T-helper 9 cell (primary cell): ENCODE results near the gene CDK9.
A peak's percentile ranks its signal among the peaks of the same experiment; 100 is the strongest.

Source experiments
- DNase-seq: peaks from one replicate; pipeline ENCODE4 v3.0.0-alpha.2; 2020

CDK9 gene

GRCh38 chr9:127805620-127806019 is 19.8 kb downstream of the CDK9 start:
- DNase-seq: no peak

GRCh38 chr9:127806871-127807270 is 21.0 kb downstream of the CDK9 start:
- no peak for DNase-seq

GRCh38 chr9:127808347-127809001 is 22.6 kb downstream of the CDK9 start:
- no peak for DNase-seq

- no peak for DNase-seq
Measured at GRCh38 chr9:127809002-127809539, 23.2 kb downstream of the CDK9 start.

- peak; percentile 25 for DNase-seq
Measured at GRCh38 chr9:127809540-127810377, 23.9 kb downstream of the CDK9 start.

- no peak for DNase-seq
Measured at GRCh38 chr9:127810378-127811187, 24.7 kb downstream of the CDK9 start.

- no peak for DNase-seq
Measured at GRCh38 chr9:127812011-127812410, 26.2 kb downstream of the CDK9 start.

- DNase-seq: no peak
Measured at GRCh38 chr9:127812936-127813675, 27.3 kb downstream of the CDK9 start.

GRCh38 chr9:127813686-127814226 is 27.9 kb downstream of the CDK9 start:
- DNase-seq: no peak

GRCh38 chr9:127814619-127815511 is 29.0 kb downstream of the CDK9 start:
- DNase-seq: no peak

GRCh38 chr9:127815512-127816361 is 29.9 kb downstream of the CDK9 start:
- DNase-seq: no peak

GRCh38 chr9:127816362-127816725 is 30.5 kb downstream of the CDK9 start:
- DNase-seq: no peak

GRCh38 chr9:127816728-127817127 is 30.9 kb downstream of the CDK9 start:
- DNase-seq: no peak

- DNase-seq: no peak
Measured at GRCh38 chr9:127817881-127818434, 32.1 kb downstream of the CDK9 start.

- no peak for DNase-seq
Measured at GRCh38 chr9:127818574-127818973, 32.7 kb downstream of the CDK9 start.

GRCh38 chr9:127822108-127822507 is 36.3 kb downstream of the CDK9 start:
- DNase-seq: no peak

- no peak for DNase-seq
Measured at GRCh38 chr9:127825319-127826051, 39.7 kb downstream of the CDK9 start.

GRCh38 chr9:127826253-127826913 is 40.5 kb downstream of the CDK9 start:
- DNase-seq: no peak
